Fibroblast of skin of left biceps (primary cell): Measurements from ENCODE around the gene GINS3.

ENCODE experiments used
- DNase-seq, 2 experiments: peaks; one replicate each; pipeline ENCODE4 v3.0.0-alpha.2; 2013; ENCODE audit warnings: low read depth in 2 of 2

GINS3 gene

GRCh38 chr16:58392215-58393137 lies at the start of gene GINS3:
Gene GINS3 (plus strand): TSS chr16:58392471. CDS start chr16:58392602, 131 bp downstream.
- peak; percentile 80 to 81 for DNase-seq

GRCh38 chr16:58343562-58343961 lies 48.7 kb upstream of the GINS3 start:
- no peak for DNase-seq

GRCh38 chr16:58345574-58346354 lies 46.5 kb upstream of the GINS3 start:
- no peak for DNase-seq

- DNase-seq: no peak
These were observed 45.4 kb upstream of the GINS3 start for GRCh38 chr16:58346831-58347371.

GRCh38 chr16:58348986-58349385 lies 43.3 kb upstream of the GINS3 start:
- no peak for DNase-seq

- no peak for DNase-seq
These were observed 39.6 kb upstream of the GINS3 start for GRCh38 chr16:58352690-58353089.

- no peak for DNase-seq
These were observed 32.1 kb upstream of the GINS3 start for GRCh38 chr16:58360041-58360634.

- DNase-seq: no peak
These were observed 30.5 kb upstream of the GINS3 start for GRCh38 chr16:58361726-58362125.

- DNase-seq: no peak
These were observed 28.4 kb upstream of the GINS3 start for GRCh38 chr16:58363746-58364393.

- DNase-seq: no peak
These were observed 26.6 kb upstream of the GINS3 start for GRCh38 chr16:58365623-58366022.

GRCh38 chr16:58366247-58367031 lies 25.8 kb upstream of the GINS3 start:
- DNase-seq: no peak

GRCh38 chr16:58367252-58367651 lies 25.0 kb upstream of the GINS3 start:
- DNase-seq: no peak

GRCh38 chr16:58371841-58372240 lies 20.4 kb upstream of the GINS3 start:
- DNase-seq: no peak

GRCh38 chr16:58375386-58375785 lies 16.9 kb upstream of the GINS3 start:
- no peak for DNase-seq

GRCh38 chr16:58377932-58378331 lies 14.3 kb upstream of the GINS3 start:
- DNase-seq: no peak

- no peak for DNase-seq
These were observed 13.9 kb upstream of the GINS3 start for GRCh38 chr16:58378401-58378800.

- no peak for DNase-seq
These were observed 12.5 kb upstream of the GINS3 start for GRCh38 chr16:58379736-58380135.

- no peak for DNase-seq
These were observed 10.6 kb upstream of the GINS3 start for GRCh38 chr16:58381661-58382060.

GRCh38 chr16:58384437-58385055 lies 7.7 kb upstream of the GINS3 start:
- no peak for DNase-seq

GRCh38 chr16:58385218-58385773 lies 7.0 kb upstream of the GINS3 start:
- DNase-seq: no peak
